ENCODE measurements around the gene SRGAP1. TPM values are rescaled to one million over a fixed set of nuclear protein-coding genes. Genes with fewer than 3 reads are reported as not detected.

The SRGAP1 gene
- total RNA-seq, 1 experiment from 2014 or later: 26.8 TPM

DNA sequence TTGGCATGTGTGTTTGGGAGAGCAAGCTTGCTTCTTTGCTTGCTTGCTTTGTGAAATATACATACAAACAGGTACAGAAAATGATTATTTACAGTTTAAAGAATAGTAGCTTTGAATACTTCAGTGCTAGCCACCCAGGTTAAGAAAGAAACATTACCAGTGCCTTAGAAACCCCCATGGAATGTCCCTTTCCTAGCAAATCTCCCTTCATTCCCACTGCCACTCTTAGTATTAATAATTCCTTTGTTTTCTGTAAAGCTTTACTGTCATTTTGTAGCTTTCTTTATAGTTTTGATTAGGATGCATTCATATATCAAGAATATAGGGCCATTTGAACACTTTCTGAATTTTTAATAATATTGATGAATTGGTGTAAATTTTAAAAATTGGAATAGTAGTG, 9.5 kb downstream of the SRGAP1 start:
- Histone ChIP-seq H3K27ac (ENCODE audit: low read length) (peak overlapping the region; percentile 39), H3K9me3 (ENCODE audit: control insufficient read depth, insufficient read depth, low read depth, low read length) (no peaks in the 10 kb centered on the region), H3K36me3 (ENCODE audit: control insufficient read depth, insufficient read depth, low read length) (no peaks in the 10 kb centered on the region), H3K4me3 (ENCODE audit: low read depth in 2 of 2, low read length in 2 of 2) (no peak overlapping the region), H3K4me1 (ENCODE audit: control insufficient read depth, insufficient read depth, low read length) (peaks cover 48% of the 10 kb centered on the region), H3K27me3 (ENCODE audit: control insufficient read depth, insufficient read depth, low read length) (no peaks in the 10 kb centered on the region)
- TF ChIP-seq POLR2AphosphoS5 (IDR thresholded peaks at IDR 0.05; ENCODE audit: low read depth, low read length) (no peak), TCF7L2 (IDR thresholded peaks at IDR 0.05; ENCODE audit: low read depth, low read length) (no peak), CTCF (IDR thresholded peaks at IDR 0.05) (no peak), SIN3A (IDR thresholded peaks at IDR 0.05; ENCODE audit: borderline replicate concordance, insufficient read depth, low read depth, low read length) (no peak)
- TF ChIP-seq, protein P1, sequence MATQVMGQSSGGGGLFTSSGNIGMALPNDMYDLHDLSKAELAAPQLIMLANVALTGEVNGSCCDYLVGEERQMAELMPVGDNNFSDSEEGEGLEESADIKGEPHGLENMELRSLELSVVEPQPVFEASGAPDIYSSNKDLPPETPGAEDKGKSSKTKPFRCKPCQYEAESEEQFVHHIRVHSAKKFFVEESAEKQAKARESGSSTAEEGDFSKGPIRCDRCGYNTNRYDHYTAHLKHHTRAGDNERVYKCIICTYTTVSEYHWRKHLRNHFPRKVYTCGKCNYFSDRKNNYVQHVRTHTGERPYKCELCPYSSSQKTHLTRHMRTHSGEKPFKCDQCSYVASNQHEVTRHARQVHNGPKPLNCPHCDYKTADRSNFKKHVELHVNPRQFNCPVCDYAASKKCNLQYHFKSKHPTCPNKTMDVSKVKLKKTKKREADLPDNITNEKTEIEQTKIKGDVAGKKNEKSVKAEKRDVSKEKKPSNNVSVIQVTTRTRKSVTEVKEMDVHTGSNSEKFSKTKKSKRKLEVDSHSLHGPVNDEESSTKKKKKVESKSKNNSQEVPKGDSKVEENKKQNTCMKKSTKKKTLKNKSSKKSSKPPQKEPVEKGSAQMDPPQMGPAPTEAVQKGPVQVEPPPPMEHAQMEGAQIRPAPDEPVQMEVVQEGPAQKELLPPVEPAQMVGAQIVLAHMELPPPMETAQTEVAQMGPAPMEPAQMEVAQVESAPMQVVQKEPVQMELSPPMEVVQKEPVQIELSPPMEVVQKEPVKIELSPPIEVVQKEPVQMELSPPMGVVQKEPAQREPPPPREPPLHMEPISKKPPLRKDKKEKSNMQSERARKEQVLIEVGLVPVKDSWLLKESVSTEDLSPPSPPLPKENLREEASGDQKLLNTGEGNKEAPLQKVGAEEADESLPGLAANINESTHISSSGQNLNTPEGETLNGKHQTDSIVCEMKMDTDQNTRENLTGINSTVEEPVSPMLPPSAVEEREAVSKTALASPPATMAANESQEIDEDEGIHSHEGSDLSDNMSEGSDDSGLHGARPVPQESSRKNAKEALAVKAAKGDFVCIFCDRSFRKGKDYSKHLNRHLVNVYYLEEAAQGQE (IDR thresholded peaks at IDR 0.05; ENCODE audit: insufficient read depth in 1 of 2, low read depth in 2 of 2, low read length in 1 of 2): no peak
- ChIA-PET CTCF (interaction anchor here (0.6 kb wide), 1 partner anchor 23 kb away, joined by 14 read pairs; no protein-coding TSS in a partner anchor), POLR2A (interaction anchor here (0.6 kb wide), 1 partner anchor 256 kb away, joined by 3 read pairs; no protein-coding TSS in a partner anchor)
- ATAC-seq (no peak), DNase-seq (ENCODE audit: low read depth, low spot score) (no peak)
- intact Hi-C loops (cut with micrococcal nuclease; ENCODE audit: unreplicated experiment): no loop called here
- no TSS peak for BruUV-seq (replicated peaks)
- in situ Hi-C loops (cut with HindIII; ENCODE audit: low pct_unique_long_range_greater_than_20kb, low sequenced_read_pairs): loop anchor here (5.0 kb wide), 1 partner anchor 43 kb away; no protein-coding TSS in a partner anchor

GRCh38 chr12:63855299-63855698, 10.8 kb downstream of the SRGAP1 start:
- no peak for TF ChIP-seq SIN3A (IDR thresholded peaks at IDR 0.05; ENCODE audit: borderline replicate concordance, insufficient read depth, low read depth, low read length)
- TF ChIP-seq TCF7L2 (IDR thresholded peaks at IDR 0.05; ENCODE audit: low read depth, low read length): no peak
- no peak for TF ChIP-seq CTCF (IDR thresholded peaks at IDR 0.05)
- TF ChIP-seq, protein P1 (IDR thresholded peaks at IDR 0.05; ENCODE audit: insufficient read depth in 1 of 2, low read depth in 2 of 2, low read length in 1 of 2): no peak
- TF ChIP-seq POLR2AphosphoS5 (IDR thresholded peaks at IDR 0.05; ENCODE audit: low read depth, low read length): no peak
- in situ Hi-C loops (cut with HindIII; ENCODE audit: low pct_unique_long_range_greater_than_20kb, low sequenced_read_pairs): no loop called here
- H3K4me1 ChIP-seq (ENCODE audit: control insufficient read depth, insufficient read depth, low read length): peaks cover 39% of the 10 kb centered on the region
- POLR2A ChIA-PET: interaction anchor here (0.7 kb wide), 1 partner anchor 1136 kb away, joined by 12 read pairs; no protein-coding TSS in a partner anchor
- peak overlapping the region; percentile 50 for H3K27ac ChIP-seq (ENCODE audit: low read length)
- H3K4me3 ChIP-seq (ENCODE audit: low read depth in 2 of 2, low read length in 2 of 2): no peak overlapping the region
- DNase-seq (ENCODE audit: low read depth, low spot score) (no peak), ATAC-seq (no peak)
- intact Hi-C loops (cut with micrococcal nuclease; ENCODE audit: unreplicated experiment): no loop called here
- CTCF ChIA-PET: no interaction called here
- no peaks in the 10 kb centered on the region for H3K36me3 ChIP-seq (ENCODE audit: control insufficient read depth, insufficient read depth, low read length)
- no peaks in the 10 kb centered on the region for H3K9me3 ChIP-seq (ENCODE audit: control insufficient read depth, insufficient read depth, low read depth, low read length)
- H3K27me3 ChIP-seq (ENCODE audit: control insufficient read depth, insufficient read depth, low read length): no peaks in the 10 kb centered on the region
- no TSS peak for BruUV-seq (replicated peaks)
